GM19328 (cell line): ENCODE data around the gene PDIA2.
"Not testable (repeated sequence)": the region's sequence is repeated elsewhere in the genome, so short reads cannot be mapped to it uniquely, and the experiment has no call there.

ENCODE experiments used
- ATAC-seq: cut with Tn5 transposase; IDR thresholded peaks from one replicate; pipeline ENCODE4 v1.9.1; 2021; ENCODE audit warnings: mild to moderate bottlenecking, moderate library complexity; ENCODE audit not compliant: unreplicated experiment

The PDIA2 gene

GRCh38 chr16:324451-325334 is 41.7 kb downstream of the PDIA2 start:
- ATAC-seq = peak; percentile 50

GRCh38 chr16:325375-326145 is 42.6 kb downstream of the PDIA2 start:
- ATAC-seq = no peak

DNA sequence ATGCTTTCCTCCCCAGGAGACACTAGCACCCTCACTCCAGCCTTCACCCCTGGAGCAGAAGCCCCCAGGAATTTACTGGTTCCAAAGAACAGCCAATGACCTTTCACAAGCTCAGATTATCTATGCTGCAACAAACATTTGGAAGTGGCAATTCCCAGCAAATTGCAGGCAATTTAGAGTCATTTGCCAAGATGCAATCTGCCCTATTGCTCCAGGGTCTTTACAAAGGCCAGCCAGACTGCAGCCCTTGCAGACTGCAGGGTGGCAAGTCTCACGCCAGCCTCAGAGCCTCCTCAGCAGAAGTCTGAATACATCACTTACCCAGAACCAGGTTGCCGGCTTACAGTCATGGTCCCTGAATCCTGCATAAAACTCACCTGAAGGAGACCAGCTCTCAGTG is 47.8 kb downstream of the PDIA2 start:
- no peak for ATAC-seq

- not testable (repeated sequence) for ATAC-seq
Observed at GRCh38 chr16:331181-331814, 48.3 kb downstream of the PDIA2 start.

GRCh38 chr16:333406-334094 is 50.6 kb downstream of the PDIA2 start:
- ATAC-seq = no peak

GRCh38 chr16:334164-334832 is 51.3 kb downstream of the PDIA2 start:
- ATAC-seq = not testable (repeated sequence)

DNA sequence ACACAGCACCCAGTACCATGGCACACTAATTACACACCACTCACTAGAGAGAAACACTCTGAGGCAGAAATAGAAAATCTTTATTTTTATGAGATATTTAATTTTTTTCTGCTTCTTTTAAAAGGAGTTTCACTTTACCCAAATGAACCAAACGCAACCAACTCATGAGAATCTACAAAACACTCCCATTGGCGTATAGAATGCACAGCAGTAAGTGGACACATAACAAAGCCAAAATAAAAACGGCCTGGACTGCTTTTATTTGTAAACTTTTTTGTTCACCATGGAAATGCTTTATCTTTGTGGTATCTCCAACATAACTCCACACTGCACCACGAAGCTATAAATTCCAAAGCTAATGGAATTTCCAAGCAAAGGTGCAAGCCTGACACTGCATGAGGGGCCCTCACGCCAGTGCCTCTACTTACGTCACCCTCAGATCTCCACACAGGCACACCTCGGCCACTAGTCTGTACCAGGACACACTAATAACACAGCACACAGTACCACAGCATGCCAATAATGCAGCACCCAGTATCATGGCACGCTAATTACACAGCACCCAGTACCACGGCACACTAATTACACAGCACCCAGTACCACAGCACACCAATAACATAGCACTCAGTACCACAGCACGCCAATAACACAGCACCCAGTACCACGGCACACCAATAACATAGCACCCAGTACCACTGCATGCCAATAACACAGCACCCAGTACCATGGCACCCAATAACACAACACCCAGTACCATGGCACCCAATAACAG is 52.1 kb downstream of the PDIA2 start:
- ATAC-seq = not testable (repeated sequence)

DNA sequence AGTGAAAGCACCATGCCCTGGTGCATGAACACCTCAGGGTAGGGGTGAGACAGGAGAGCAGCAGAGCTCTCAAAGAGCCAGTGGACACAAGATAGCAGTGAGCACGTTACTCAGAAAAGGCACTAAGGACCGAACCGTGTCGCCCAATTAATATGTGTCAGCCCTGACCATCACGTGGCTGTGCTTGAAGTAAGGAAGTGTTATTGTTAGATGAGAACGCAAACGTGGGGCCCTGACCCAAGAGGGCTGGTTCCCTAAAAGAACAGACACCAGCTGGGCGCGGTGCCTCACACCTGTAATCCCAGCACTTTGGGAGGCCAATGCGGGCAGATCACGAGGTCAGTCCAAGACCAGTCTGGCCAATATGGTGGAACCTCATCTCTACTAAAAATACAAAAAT is 53.3 kb downstream of the PDIA2 start:
- no peak for ATAC-seq
